Measurements from ENCODE around the gene KLF13. TPM values are rescaled to one million over a fixed set of nuclear protein-coding genes. Genes with fewer than 3 reads are reported as not detected.

KLF13 gene
- total RNA-seq, 1 experiment from 2014 or later, result 60.1 TPM

DNA sequence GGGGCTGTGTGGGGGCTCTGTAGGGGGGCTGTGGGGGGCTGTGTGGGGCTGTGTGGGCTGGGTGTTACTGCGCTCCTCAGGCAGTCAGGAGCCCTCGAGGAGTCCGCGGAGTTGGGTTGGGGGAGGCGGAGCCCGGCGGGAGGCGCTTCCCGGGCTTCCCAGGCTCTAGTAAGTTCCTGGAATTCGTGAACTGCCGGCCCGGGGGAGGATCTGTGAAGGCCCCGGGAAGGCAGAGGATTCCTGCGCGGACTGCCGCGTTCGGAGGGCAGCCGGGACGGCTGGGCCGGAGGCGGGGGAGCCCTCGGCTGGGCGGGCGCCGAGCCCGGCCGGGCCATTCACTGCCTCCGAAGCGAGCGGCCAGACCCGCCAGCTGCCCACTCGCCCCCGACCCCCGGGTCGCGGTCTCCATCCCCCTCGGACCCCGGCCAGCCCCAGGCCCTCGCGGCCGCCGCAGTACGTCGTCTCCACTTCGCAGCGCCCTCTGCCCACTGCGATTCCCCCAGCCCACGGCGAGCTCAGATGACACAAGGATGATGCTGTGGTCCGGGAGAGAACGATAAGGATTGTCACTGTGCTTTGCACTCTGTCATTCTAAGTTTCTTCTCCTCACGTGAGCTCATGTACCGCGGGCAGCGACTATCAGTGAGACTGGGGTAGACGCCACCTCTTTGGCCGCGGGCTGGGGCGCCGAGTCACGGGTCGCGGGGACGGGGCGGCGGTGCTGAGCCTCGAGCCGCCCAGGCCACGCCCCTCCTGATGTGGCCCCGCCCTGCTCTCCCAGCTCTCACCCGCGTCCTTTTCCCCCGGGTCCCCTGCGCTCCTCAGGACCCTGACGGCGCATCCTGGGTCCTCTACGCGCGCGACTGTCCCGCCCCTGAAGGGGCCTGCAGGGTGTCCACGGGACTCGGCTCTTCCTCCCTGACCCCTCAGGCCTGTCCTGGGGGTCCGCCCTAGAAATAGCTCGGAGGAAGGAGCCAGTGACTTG, 65.3 kb downstream of the KLF13 start:
- Histone ChIP-seq H3K9me2 (ENCODE audit: insufficient read depth) (no peaks in the 10 kb centered on the region), H3K27me3 (ENCODE audit: insufficient read depth, low read length) (no peaks in the 10 kb centered on the region), H3K9me3 (ENCODE audit: control insufficient read depth in 1 of 2, insufficient read depth in 1 of 2, low read depth in 1 of 2, low read length in 2 of 2) (no peaks in the 10 kb centered on the region), H3K4me1 (ENCODE audit: control insufficient read depth in 1 of 2, insufficient read depth in 2 of 2, low read length in 2 of 2) (peaks cover 15 to 24% of the 10 kb centered on the region in 2 experiments), H3K27ac (ENCODE audit: low read depth, low read length) (peak overlapping the region; percentile 51; the same call in 1 of the 2 replicates), H3K36me3 (ENCODE audit: control insufficient read depth in 1 of 2, insufficient read depth in 2 of 2, low read length in 2 of 2) (no peaks in the 10 kb centered on the region), H3K4me3 (replicated peaks in 1 of 2; ENCODE audit: low read depth in 1 of 2, low read length in 2 of 2) (peak overlapping the region; percentile 60 to 79), H2AFZ (ENCODE audit: low read depth, low read length, poor library complexity, severe bottlenecking) (no peak overlapping the region), H4K20me1 (ENCODE audit: insufficient read depth) (no peaks in the 10 kb centered on the region), H3K79me2 (ENCODE audit: insufficient read depth, low read length) (no peaks in the 10 kb centered on the region), H3K9ac (ENCODE audit: low read length) (peak overlapping the region; percentile 68), H3K4me2 (ENCODE audit: low read length) (peak overlapping the region; percentile 100)
- ChIA-PET POLR2A (no interaction called here), CTCF (no interaction called here), RAD21 (ENCODE audit: low non-redundant PET in 1 of 2, low total read pairs in 2 of 2, uncharacterized antibody in 2 of 2, unreplicated experiment in 2 of 2) (no interaction called here)
- DNase-seq (ENCODE audit: low read depth, low spot score) (no peak), ATAC-seq (peak; percentile 82)
- intact Hi-C loops (cut with micrococcal nuclease), result no loop called here
- BruUV-seq (replicated peaks), result no TSS peak
- TF ChIP-seq POLR2A (IDR thresholded peaks at IDR 0.05; ENCODE audit: borderline replicate concordance, extremely low read depth, insufficient read depth, insufficient read length), result peak; percentile 33
- no peak for TF ChIP-seq RAD21 (IDR thresholded peaks at IDR 0.05; ENCODE audit: low read depth)
- TF ChIP-seq, protein P1, sequence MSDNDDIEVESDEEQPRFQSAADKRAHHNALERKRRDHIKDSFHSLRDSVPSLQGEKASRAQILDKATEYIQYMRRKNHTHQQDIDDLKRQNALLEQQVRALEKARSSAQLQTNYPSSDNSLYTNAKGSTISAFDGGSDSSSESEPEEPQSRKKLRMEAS (IDR thresholded peaks at IDR 0.05), result no peak
- TF ChIP-seq ELF1 (IDR thresholded peaks at IDR 0.05; ENCODE audit: borderline replicate concordance, low read depth), result no peak
- TF ChIP-seq JUND (IDR thresholded peaks at IDR 0.05), result no peak
- TF ChIP-seq ZNF274 (IDR thresholded peaks at IDR 0.05; ENCODE audit: low read depth, low read length), result no peak
- peak; percentile 52 for TF ChIP-seq POLR2AphosphoS5 (IDR thresholded peaks at IDR 0.05; ENCODE audit: low read depth, low read length)
- no peak for TF ChIP-seq EZH2phosphoT487 (IDR thresholded peaks at IDR 0.05; ENCODE audit: borderline replicate concordance)
- TF ChIP-seq, protein P2, sequence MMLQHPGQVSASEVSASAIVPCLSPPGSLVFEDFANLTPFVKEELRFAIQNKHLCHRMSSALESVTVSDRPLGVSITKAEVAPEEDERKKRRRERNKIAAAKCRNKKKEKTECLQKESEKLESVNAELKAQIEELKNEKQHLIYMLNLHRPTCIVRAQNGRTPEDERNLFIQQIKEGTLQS (IDR thresholded peaks at IDR 0.05), result no peak
- TF ChIP-seq ZFX (IDR thresholded peaks at IDR 0.05), result 0 out of 2 replicates have a peak, but pooled peaks have one; percentile 22

All from HCT116 (cell line).